K562 (cell line): Measurements from ENCODE around the gene ANKRD60. TPM values are rescaled to one million over a fixed set of nuclear protein-coding genes. Genes with fewer than 3 reads are reported as not detected.

Source experiments
- ATAC-seq: fragments of 200-7000 bp; cut with Tn5 transposase; 3 replicates; pipeline ENCODE4 v1.9.1; 2020; ENCODE audit warnings: moderate library complexity
- BruUV-seq: library from RNA; stranded (reverse); fragments of 400-500 nt; replicated peaks from 2 replicates; lab custom pipeline; 2021; lab: Mats Ljungman, UMichigan
- CTCF ChIA-PET: fragments of 300-600 bp; formaldehyde crosslinking; extraction: SDS; loops from one replicate; lab custom pipeline; 2021; ENCODE audit warnings: low intra/inter-chr PET ratio; lab: Yijun Ruan, JAX
- POLR2A ChIA-PET: fragments of 300-600, 350-650 bp; sonication (Branson Sonifier 250); formaldehyde crosslinking; extraction: SDS; loops from one replicate; lab custom pipeline; 2021; ENCODE audit warnings: antibody characterized with exemption, inconsistent platforms; lab: Yijun Ruan, JAX
- DNase-seq, 4 experiments: peaks; one replicate each; pipeline versions ENCODE4 v3.0.0 to v3.0.0-alpha.2; 2011 to 2018; ENCODE audit warnings: low spot score in 3 of 4, mixed read lengths in 3 of 4; ENCODE audit errors: extremely low read depth in 1 of 4
- FAIRE-seq: peaks from 2 replicates; lab custom pipeline; 2011; peaks lifted over from hg19 to GRCh38; lab: Jason Lieb, UNC
- H2AFZ ChIP-seq: 2 replicates; pipeline ENCODE4 v1.6.0; 2011; ENCODE audit warnings: low read depth, low read length, control low read depth, inconsistent platforms
- H3K27ac ChIP-seq: fragments of 200-600 bp; 3 replicates; pipeline ENCODE4 v1.8.0; 2011; ENCODE audit warnings: low read depth, mild to moderate bottlenecking, control low read depth, inconsistent platforms, low read length, moderate library complexity, mixed read lengths; ENCODE audit errors: extremely low read depth
- H3K27me3 ChIP-seq, 2 experiments: fragments of 300-600 bp in 1 of 2; 2 replicates in 1 of 2; 3 replicates in 1 of 2; pipeline versions ENCODE4 v1.6.0 to v1.8.0; 2011; ENCODE audit warnings: inconsistent platforms in 2 of 2, low read length in 2 of 2, mild to moderate bottlenecking in 1 of 2, mixed read lengths in 1 of 2, moderate library complexity in 1 of 2; ENCODE audit not compliant: control insufficient read depth in 2 of 2, insufficient read depth in 2 of 2
- H3K36me3 ChIP-seq: fragments of 300-600 bp; 3 replicates; pipeline ENCODE4 v1.8.0; 2011; ENCODE audit warnings: mild to moderate bottlenecking, low read length, inconsistent platforms; ENCODE audit not compliant: control insufficient read depth, insufficient read depth
- H3K4me1 ChIP-seq, 2 experiments: fragments of 200-600 bp in 1 of 2; replicated peaks in 1 of 2; 2 replicates in 1 of 2; 3 replicates in 1 of 2; pipeline versions ENCODE4 v1.5.1 to v1.8.0; 2011; ENCODE audit warnings: inconsistent platforms in 2 of 2, low read length in 2 of 2, mild to moderate bottlenecking in 1 of 2, mixed read lengths in 1 of 2, moderate library complexity in 1 of 2; ENCODE audit not compliant: control insufficient read depth in 2 of 2, insufficient read depth in 2 of 2
- H3K4me2 ChIP-seq: 2 replicates; pipeline ENCODE4 v1.6.1; 2011; ENCODE audit warnings: low read length, control low read depth, inconsistent platforms, mixed read lengths; ENCODE audit not compliant: insufficient read depth
- H3K4me3 ChIP-seq: fragments of 200-600 bp; sonication (generic), shearing (Covaris generic); 2 replicates; pipeline ENCODE4 v1.5.1; 2016; ENCODE audit warnings: control low read depth, inconsistent platforms
- H3K79me2 ChIP-seq: fragments of 200-600 bp; 3 replicates; pipeline ENCODE4 v1.8.0; 2011; ENCODE audit warnings: low read length, inconsistent platforms; ENCODE audit not compliant: control insufficient read depth, insufficient read depth
- H3K9ac ChIP-seq, 2 experiments: 2 replicates each; pipeline versions ENCODE4 v1.6.0 to v1.6.1; 2011; ENCODE audit warnings: low read depth in 2 of 2, low read length in 2 of 2, control low read depth in 1 of 2, inconsistent platforms in 1 of 2, mild to moderate bottlenecking in 1 of 2, mixed read lengths in 1 of 2; ENCODE audit not compliant: insufficient read depth in 1 of 2
- H3K9me1 ChIP-seq: one replicate; pipeline ENCODE4 v1.6.0; 2011; ENCODE audit warnings: inconsistent platforms, mild to moderate bottlenecking, low read length, moderate library complexity; ENCODE audit not compliant: control insufficient read depth, insufficient read depth
- H3K9me3 ChIP-seq: replicated peaks from 2 replicates; pipeline ENCODE4 v1.5.1; 2011; ENCODE audit warnings: low read depth, low read length, inconsistent platforms; ENCODE audit not compliant: control insufficient read depth, insufficient read depth
- H4K20me1 ChIP-seq: replicated peaks from 2 replicates; pipeline ENCODE4 v1.6.1; 2011; ENCODE audit warnings: low read length, inconsistent platforms, mixed read lengths; ENCODE audit not compliant: control insufficient read depth, insufficient read depth
- DDX20 ChIP-seq: fragments of 450-650 bp; IDR thresholded peaks from 2 replicates; pipeline ENCODE4 v1.6.1; 2016; ENCODE audit warnings: missing genetic modification characterization, low read depth, mild to moderate bottlenecking, missing compliant biosample characterization, moderate library complexity
- EHMT2 ChIP-seq: fragments of 450-650 bp; IDR thresholded peaks from 2 replicates; pipeline ENCODE4 v1.6.1; 2018; ENCODE audit warnings: antibody characterized with exemption
- NR4A1 ChIP-seq, 2 experiments: fragments of 250-450 bp in 1 of 2; fragments of 450-650 bp in 1 of 2; sonication (Bioruptor Pico) in 1 of 2; IDR thresholded peaks; 2 replicates each; pipeline versions ENCODE4 v1.4.0 to v1.6.1; 2016 to 2020; ENCODE audit warnings: mild to moderate bottlenecking in 2 of 2, missing compliant biosample characterization in 1 of 2, missing genetic modification characterization in 1 of 2, moderate library complexity in 1 of 2
- RBM17 ChIP-seq: fragments of 200-400 bp; formaldehyde crosslinking; IDR thresholded peaks from 2 replicates; pipeline ENCODE4 v1.6.1; 2017; ENCODE audit warnings: low read depth, mild to moderate bottlenecking, low read length, borderline replicate concordance
- SAFB ChIP-seq: fragments of 200-400 bp; formaldehyde crosslinking; IDR thresholded peaks from 2 replicates; pipeline ENCODE4 v1.6.1; 2017; ENCODE audit warnings: low read depth, low read length, borderline replicate concordance
- TCFL5 ChIP-seq: fragments of 250-450 bp; sonication (Bioruptor Pico); conservative IDR thresholded peaks from 2 replicates; pipeline ENCODE4 v1.6.1; 2021; ENCODE audit warnings: mild to moderate bottlenecking, moderate library complexity, matching md5 sums
- ZKSCAN8 ChIP-seq: fragments of 200-800 bp; sonication (Bioruptor generic); IDR thresholded peaks from 2 replicates; pipeline ENCODE4 v1.6.1; 2016; ENCODE audit warnings: missing genetic modification characterization, missing compliant biosample characterization
- WGBS: fragments of 100-300 bp; shearing (Covaris generic); methylation state at CpG from one replicate; pipeline ENCODE4 v1.1.6; 2016; ENCODE audit warnings: low coverage, mixed read lengths; ENCODE audit not compliant: insufficient coverage; ENCODE audit errors: missing lambda C conversion rate; 5-methylcytosine and 5-hydroxymethylcytosine counted together
- in situ Hi-C: fragments of 300-500 bp; cut with MboI; formaldehyde crosslinking; loops from 4 replicates; pipeline ENCODE4 v1.15.0; 2018; ENCODE audit warnings: inconsistent platforms, mixed read lengths
- intact Hi-C: fragments of 100-400 bp; cut with micrococcal nuclease; formaldehyde crosslinking; loops from 2 replicates; pipeline ENCODE4 v1.14.2; 2022
- polyA plus RNA-seq, 8 experiments: library from polyadenylated mRNA; depleted of rRNA in 4 of 8; stranded (reverse) in 5 of 8; unstranded in 3 of 8; fragments of >200 nt; fragmentation: Nextera tagmentation in 2 of 8; fragmentation: Illumina TruSeq in 1 of 8; extraction: Ambion mirVana in 2 of 8; extraction: Trizol in 1 of 8; gene quantifications; 2 replicates each; pipeline versions ENCODE4 v1.2.1 to v1.2.3, GENCODE V29; 2011 to 2014; ENCODE audit warnings: inconsistent platforms in 1 of 8, missing spikeins in 1 of 8
- total RNA-seq, 7 experiments: library from RNA; depleted of rRNA in 6 of 7; stranded (reverse); fragments of >200 nt in 6 of 7; fragmentation: Illumina TruSeq in 2 of 7; extraction: Trizol in 2 of 7; gene quantifications; 2 replicates each; pipeline versions ENCODE4 v1.2.1 to v1.2.3, GENCODE V29; 2011 to 2021; ENCODE audit warnings: low replicate concordance in 1 of 7

The ANKRD60 gene
- total and polyA plus RNA-seq, 9 of the 15 experiments (the other 6 are each of a cell fraction or from before 2014, with no cell fraction given) = not detected

- TF ChIP-seq EHMT2 = no peak
- no peak for TF ChIP-seq TCFL5 (CRISPR knock-in tag)
- no peak for TF ChIP-seq DDX20 (tag)
- TF ChIP-seq RBM17 = no peak
- no peak for TF ChIP-seq NR4A1 (CRISPR knock-in tag; IDR thresholded peaks at IDR 0.05)
- no peak for TF ChIP-seq NR4A1 (tag; IDR thresholded peaks at IDR 0.05)
- TF ChIP-seq SAFB = no peak
- no peak for TF ChIP-seq ZKSCAN8 (CRISPR knock-in tag)
- Histone ChIP-seq H3K27me3 (no peaks in the 10 kb centered on the region), H3K27ac (no peak overlapping the region), H3K4me3 (no peak overlapping the region), H3K9ac (no peak overlapping the region), H4K20me1 (no peaks in the 10 kb centered on the region; the same call in 1 of the 2 replicates), H3K9me3 (no peaks in the 10 kb centered on the region), H3K9me1 (no peaks in the 10 kb centered on the region), H3K4me2 (no peak overlapping the region), H3K36me3 (peaks cover 17% of the 10 kb centered on the region; the same call in 2 of the 3 replicates), H3K79me2 (no peaks in the 10 kb centered on the region), H3K4me1 (peaks cover 2 to 3% of the 10 kb centered on the region in 2 experiments; a peak in 1 of 5 replicates), H2AFZ (no peak overlapping the region)
- in situ Hi-C loops = loop anchor here (25.0 kb wide), 2 partner anchors 395 to 570 kb away; no protein-coding TSS in a partner anchor
- ChIA-PET POLR2A (interaction anchor here (0.6 kb wide), 1 partner anchor 207 kb away, joined by 3 read pairs; no protein-coding TSS in a partner anchor), CTCF (no interaction called here)
- no TSS peak for BruUV-seq
- 60% methylated on average over 6 of the region's 6 CpGs for WGBS
- ATAC-seq (no peak), DNase-seq (no peak), FAIRE-seq (no peak)
- intact Hi-C loops = no loop called here
Measured at GRCh38 chr20:58241766-58242465, 13.5 kb upstream of the ANKRD60 start.
